ENCODE measurements around the gene GJC2. TPM values are rescaled to one million over a fixed set of nuclear protein-coding genes. Genes with fewer than 3 reads are reported as not detected.

Gene GJC2
- polyA plus RNA-seq, 1 experiment, result 1.2 TPM

DNA sequence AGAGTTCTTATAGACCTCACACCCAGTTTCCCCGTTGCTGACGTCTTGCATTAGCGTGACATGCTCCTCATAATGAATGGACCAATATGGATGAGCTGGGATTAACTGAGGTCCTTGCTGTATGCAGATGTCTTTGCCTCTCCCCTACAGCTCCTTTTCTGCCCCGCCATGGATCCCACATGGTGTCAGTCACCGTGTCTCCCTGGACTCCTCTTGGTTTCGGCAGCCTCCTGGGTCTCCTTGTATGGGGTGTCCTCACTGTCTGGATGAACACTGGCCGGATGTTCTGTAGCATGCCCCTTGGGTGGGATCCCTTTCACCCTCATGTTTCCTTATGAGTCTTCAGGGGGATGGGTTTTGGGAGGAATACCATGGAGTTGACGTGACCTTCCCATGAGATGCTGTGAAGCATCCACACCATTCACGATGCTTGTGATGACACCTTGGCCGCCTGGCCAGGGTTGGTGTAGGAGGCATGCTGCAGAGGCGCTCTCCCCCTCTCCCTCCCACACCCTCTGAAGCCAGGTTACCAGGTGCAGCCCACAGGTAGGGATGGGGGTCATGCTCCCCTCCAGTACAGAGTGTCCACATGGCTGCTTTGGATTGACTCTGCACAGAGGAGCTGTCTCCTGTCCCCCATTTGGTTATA is 4.4 kb downstream of the GJC2 start:
- no peak for DNase-seq (ENCODE audit: low read depth, low spot score)
- no peak for TF ChIP-seq CTCF (IDR thresholded peaks at IDR 0.05; ENCODE audit: low read depth, low read length)
- POLR2A ChIA-PET, result no interaction called here

DNA sequence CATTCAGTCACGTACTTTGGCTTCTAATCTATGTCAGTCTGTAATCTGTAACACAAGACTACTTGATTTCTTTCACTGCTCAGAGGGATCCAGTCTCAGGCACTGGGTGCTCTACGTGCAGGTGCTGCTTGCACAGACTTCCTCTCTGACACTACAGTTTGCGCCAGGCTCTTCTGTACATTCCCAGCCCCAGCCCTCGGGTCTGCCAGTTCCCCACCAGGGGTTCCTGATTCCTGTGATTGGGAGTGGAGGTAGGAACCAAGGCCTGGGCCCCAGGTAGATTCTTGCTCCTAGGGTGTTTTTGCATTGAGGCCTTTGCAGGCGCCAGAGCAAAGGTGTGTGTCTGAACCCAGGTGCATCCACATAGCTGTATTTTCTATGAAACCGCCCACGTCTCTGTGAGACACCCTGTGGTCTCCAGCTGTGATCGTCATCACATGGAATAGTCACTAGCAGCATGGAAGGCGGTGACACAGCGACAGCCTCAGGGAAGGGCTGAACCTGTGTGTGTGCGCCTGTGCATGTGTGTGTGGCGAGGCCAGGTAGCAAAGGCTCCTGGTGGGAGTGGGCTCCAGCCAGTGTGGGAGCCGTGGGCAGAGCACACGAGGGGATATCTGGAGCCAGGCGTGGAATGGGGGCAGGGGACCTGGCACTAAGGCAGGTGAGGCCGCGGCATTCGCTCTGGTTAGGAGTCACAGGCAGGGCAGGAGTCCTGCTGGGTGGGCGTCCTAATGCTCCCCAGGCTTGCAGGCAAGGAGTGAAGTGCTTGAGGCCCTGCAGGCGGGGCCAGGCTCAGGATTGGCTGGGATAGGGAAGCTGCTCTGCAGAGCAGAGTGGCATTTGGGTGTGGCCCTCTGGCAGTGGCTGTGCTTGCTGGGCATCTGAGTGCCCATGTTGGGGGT is 5.2 kb downstream of the GJC2 start:
- peaks cover 4% of the 10 kb centered on the region for H3K27me3 ChIP-seq (ENCODE audit: control insufficient read depth, insufficient read depth, low read length)
- ChIA-PET CTCF (no interaction called here), POLR2A (no interaction called here)
- DNase-seq (ENCODE audit: low read depth, low spot score), result no peak
- H3K4me3 ChIP-seq (ENCODE audit: low read depth, low read length), result no peak overlapping the region
- no peak for TF ChIP-seq CTCF (IDR thresholded peaks at IDR 0.05; ENCODE audit: low read depth, low read length)
- peaks cover 3% of the 10 kb centered on the region; the same call in 1 of the 2 replicates for H3K9me3 ChIP-seq (ENCODE audit: control insufficient read depth, insufficient read depth, low read length)
- H3K27ac ChIP-seq (ENCODE audit: low read depth, low read length), result no peak overlapping the region

More for the DNA sequence above, 4.4 kb downstream of the GJC2 start:
- peaks cover 2% of the 10 kb centered on the region for H3K27me3 ChIP-seq (ENCODE audit: control insufficient read depth, insufficient read depth, low read length)
- no peak overlapping the region for H3K4me3 ChIP-seq (ENCODE audit: low read depth, low read length)
- peaks cover 3% of the 10 kb centered on the region; the same call in 1 of the 2 replicates for H3K9me3 ChIP-seq (ENCODE audit: control insufficient read depth, insufficient read depth, low read length)
- H3K27ac ChIP-seq (ENCODE audit: low read depth, low read length), result no peak overlapping the region
- CTCF ChIA-PET, result interaction anchor here (3.9 kb wide), 1 partner anchor 11 kb away, joined by 26 read pairs; the partner anchor contains the start of gene IBA57

DNA sequence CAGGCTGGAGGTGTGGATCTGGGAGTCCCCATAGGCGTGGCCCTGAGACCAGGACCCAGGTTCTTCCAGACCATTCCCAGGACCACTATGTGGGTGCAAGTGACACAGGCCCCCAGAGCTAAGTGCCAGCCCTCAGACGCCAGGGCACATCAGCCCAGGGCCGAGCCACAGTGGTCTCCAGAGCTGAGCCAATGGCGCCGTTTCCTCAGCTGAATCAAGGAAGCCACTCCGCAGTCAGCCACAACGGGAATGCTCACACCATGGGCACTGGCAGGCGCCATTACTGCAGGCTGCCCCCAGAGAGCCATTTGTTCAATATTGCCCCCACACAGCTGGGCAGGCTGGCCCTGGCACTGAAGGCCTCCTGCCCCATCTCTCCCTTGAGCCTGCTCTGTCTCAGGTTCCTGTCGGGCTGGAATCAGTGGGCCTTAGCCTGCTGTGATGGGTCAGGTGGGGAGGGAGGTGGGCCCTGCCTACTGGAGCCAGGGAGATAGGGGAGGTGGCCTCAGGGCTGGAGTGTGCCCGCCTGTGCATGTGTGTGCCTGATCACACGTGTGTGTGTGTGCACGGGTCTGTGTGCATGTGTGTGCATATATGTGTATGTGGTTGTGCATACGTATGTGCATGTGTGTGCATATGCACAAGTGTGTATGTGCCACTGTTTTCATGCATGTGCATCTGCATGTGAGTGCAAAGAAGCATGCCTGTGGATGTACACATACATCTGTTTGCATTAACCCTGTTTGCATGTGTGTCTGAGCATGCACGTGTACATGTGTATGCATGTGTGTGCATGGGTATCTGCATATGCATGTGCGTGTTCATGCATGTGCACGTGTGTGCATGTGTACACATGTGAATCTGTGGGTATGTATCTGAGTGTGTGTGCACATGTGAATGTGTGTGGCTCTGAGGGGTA is 6.1 kb downstream of the GJC2 start:
- H3K4me3 ChIP-seq (ENCODE audit: low read depth, low read length), result no peak overlapping the region
- DNase-seq (ENCODE audit: low read depth, low spot score), result no peak
- POLR2A ChIA-PET, result interaction anchor here (2.4 kb wide), 1 partner anchor 10 kb away, joined by 7 read pairs; the partner anchor contains the start of gene IBA57
- H3K9me3 ChIP-seq (ENCODE audit: control insufficient read depth, insufficient read depth, low read length), result peaks cover 3% of the 10 kb centered on the region; the same call in 1 of the 2 replicates
- TF ChIP-seq CTCF (IDR thresholded peaks at IDR 0.05; ENCODE audit: low read depth, low read length), result no peak
- H3K27ac ChIP-seq (ENCODE audit: low read depth, low read length), result no peak overlapping the region
- CTCF ChIA-PET, result no interaction called here
- peaks cover 4% of the 10 kb centered on the region for H3K27me3 ChIP-seq (ENCODE audit: control insufficient read depth, insufficient read depth, low read length)

GRCh38 chr1:228156515-228156881 is 6.8 kb downstream of the GJC2 start:
- CTCF ChIA-PET, result no interaction called here
- no peak for DNase-seq (ENCODE audit: low read depth, low spot score)
- Histone ChIP-seq H3K27me3 (ENCODE audit: control insufficient read depth, insufficient read depth, low read length) (peaks cover 4% of the 10 kb centered on the region), H3K9me3 (ENCODE audit: control insufficient read depth, insufficient read depth, low read length) (peaks cover 3% of the 10 kb centered on the region; the same call in 1 of the 2 replicates), H3K27ac (ENCODE audit: low read depth, low read length) (no peak overlapping the region), H3K4me3 (ENCODE audit: low read depth, low read length) (no peak overlapping the region)
- TF ChIP-seq CTCF (IDR thresholded peaks at IDR 0.05; ENCODE audit: low read depth, low read length), result no peak
- POLR2A ChIA-PET, result interaction anchor here (2.4 kb wide), 1 partner anchor 9 kb away, joined by 7 read pairs; the partner anchor contains the start of gene IBA57

Measured in AG04450 (cell line).